ENCODE data around the gene MAFB. TPM values are rescaled to one million over a fixed set of nuclear protein-coding genes. Genes with fewer than 3 reads are reported as not detected.
A peak's percentile ranks its signal among the peaks of the same experiment; 100 is the strongest.

MAFB gene
- total RNA-seq, 2 experiments from 2014 or later, result 0.09 to 0.40 TPM

DNA sequence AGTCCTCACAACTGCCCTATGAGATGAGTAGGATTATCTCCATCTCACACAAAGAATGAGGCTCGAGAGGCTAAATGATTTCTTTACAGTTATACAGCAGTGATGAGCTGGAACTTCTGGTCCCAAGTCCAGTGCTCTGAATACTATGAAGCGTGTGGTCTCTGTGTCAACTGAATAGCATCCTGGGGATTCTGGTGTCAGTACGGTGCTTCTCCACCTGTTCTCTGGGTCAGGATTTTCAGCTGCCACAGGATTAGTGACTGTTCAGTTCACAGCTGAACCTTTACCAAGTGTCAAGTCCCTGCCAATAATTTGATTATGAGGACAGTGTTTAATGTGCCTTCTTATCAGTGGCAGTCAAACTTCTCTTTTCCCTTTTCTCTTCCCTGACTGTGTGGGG is 5.2 kb upstream of the MAFB start:
- CTCF ChIA-PET, result no interaction called here
- Mint-ChIP-seq H3K4me3 (no peak overlapping the region), H3K4me1 (peaks cover 7% of the 10 kb centered on the region), H3K27ac (no peak overlapping the region), H3K27me3 (peaks cover 94% of the 10 kb centered on the region), H3K9me3 (ENCODE audit: low read depth) (no peaks in the 10 kb centered on the region), H3K36me3 (no peaks in the 10 kb centered on the region)
- DNase-seq (no peak), ATAC-seq (no peak)

DNA sequence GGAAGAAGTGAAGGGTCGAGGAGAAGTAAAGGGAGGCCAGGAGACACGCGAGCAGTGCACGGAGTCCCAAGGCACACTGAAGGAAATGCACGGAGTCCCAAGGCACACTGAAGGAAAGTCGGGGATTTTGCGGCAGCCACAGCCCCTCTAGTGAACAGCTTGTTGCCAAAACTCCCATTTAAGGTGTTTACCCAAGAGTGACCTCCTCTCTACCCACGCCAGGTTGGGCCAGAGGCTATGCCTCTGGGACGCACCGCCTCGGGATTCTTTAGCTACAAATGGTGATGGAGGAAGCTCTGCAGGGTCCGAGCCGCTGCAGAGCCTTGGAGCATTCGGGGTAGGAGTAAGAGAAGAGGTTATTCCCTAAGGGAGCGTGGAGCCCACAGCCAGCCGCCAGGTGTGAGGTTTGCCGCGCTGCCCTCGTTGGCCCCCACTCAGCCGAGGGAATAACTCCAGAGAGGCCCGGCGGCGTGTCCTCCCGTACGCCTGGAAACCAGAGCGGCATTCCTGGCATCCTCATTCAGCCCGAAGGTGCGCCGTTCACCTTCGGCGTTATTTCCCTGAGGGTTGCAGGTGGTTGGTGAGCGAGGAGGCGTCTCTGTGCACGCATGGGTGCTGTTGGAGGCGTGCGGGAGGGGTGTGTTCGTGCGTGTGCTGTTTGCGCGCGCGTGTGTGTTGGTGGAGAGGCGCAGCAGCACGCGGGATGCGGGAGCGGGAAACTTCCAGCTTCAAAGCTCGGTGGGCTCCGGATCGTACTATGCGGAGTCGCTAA is 3.4 kb upstream of the MAFB start:
- H3K4me3 Mint-ChIP-seq, result no peak overlapping the region
- ATAC-seq, result no peak
- H3K36me3 Mint-ChIP-seq, result no peaks in the 10 kb centered on the region
- no peak for DNase-seq
- peaks cover 92% of the 10 kb centered on the region for H3K27me3 Mint-ChIP-seq
- no peaks in the 10 kb centered on the region for H3K9me3 Mint-ChIP-seq (ENCODE audit: low read depth)
- H3K4me1 Mint-ChIP-seq, result peaks cover 9% of the 10 kb centered on the region
- CTCF ChIA-PET, result interaction anchor here (0.8 kb wide), 1 partner anchor 271 kb away, joined by 4 read pairs; no protein-coding TSS in a partner anchor
- no peak overlapping the region for H3K27ac Mint-ChIP-seq

GRCh38 chr20:40691566-40692239 is 2.7 kb upstream of the MAFB start:
- Mint-ChIP-seq H3K27ac (no peak overlapping the region), H3K4me3 (no peak overlapping the region), H3K4me1 (peaks cover 9% of the 10 kb centered on the region), H3K9me3 (ENCODE audit: low read depth) (no peaks in the 10 kb centered on the region), H3K27me3 (peaks cover 92% of the 10 kb centered on the region), H3K36me3 (no peaks in the 10 kb centered on the region)
- ATAC-seq (no peak), DNase-seq (no peak)
- CTCF ChIA-PET, result no interaction called here

GRCh38 chr20:40690836-40691565 is 2.0 kb upstream of the MAFB start:
- no peak for DNase-seq
- Mint-ChIP-seq H3K27me3 (peaks cover 93% of the 10 kb centered on the region), H3K27ac (no peak overlapping the region), H3K4me1 (peaks cover 9% of the 10 kb centered on the region), H3K9me3 (ENCODE audit: low read depth) (no peaks in the 10 kb centered on the region), H3K4me3 (no peak overlapping the region), H3K36me3 (no peaks in the 10 kb centered on the region)
- no peak for ATAC-seq
- CTCF ChIA-PET, result interaction anchor here (0.6 to 1.4 kb wide), 7 partner anchors 17 to 1745 kb away, joined by 3 to 7 read pairs (median 3); no protein-coding TSS in a partner anchor

GRCh38 chr20:40689943-40690835 is 1.2 kb upstream of the MAFB start:
- CTCF ChIA-PET, result interaction anchor here (0.6 to 1.6 kb wide), 9 partner anchors 18 to 1744 kb away, joined by 3 to 12 read pairs (median 3); no protein-coding TSS in a partner anchor
- Mint-ChIP-seq H3K27ac (peak overlapping the region; percentile 66), H3K27me3 (peaks cover 94% of the 10 kb centered on the region), H3K9me3 (ENCODE audit: low read depth) (no peaks in the 10 kb centered on the region), H3K4me1 (peaks cover 9% of the 10 kb centered on the region), H3K36me3 (no peaks in the 10 kb centered on the region), H3K4me3 (peak overlapping the region; percentile 52)
- peak; percentile 62 for ATAC-seq
- peak; percentile 85 for DNase-seq

DNA sequence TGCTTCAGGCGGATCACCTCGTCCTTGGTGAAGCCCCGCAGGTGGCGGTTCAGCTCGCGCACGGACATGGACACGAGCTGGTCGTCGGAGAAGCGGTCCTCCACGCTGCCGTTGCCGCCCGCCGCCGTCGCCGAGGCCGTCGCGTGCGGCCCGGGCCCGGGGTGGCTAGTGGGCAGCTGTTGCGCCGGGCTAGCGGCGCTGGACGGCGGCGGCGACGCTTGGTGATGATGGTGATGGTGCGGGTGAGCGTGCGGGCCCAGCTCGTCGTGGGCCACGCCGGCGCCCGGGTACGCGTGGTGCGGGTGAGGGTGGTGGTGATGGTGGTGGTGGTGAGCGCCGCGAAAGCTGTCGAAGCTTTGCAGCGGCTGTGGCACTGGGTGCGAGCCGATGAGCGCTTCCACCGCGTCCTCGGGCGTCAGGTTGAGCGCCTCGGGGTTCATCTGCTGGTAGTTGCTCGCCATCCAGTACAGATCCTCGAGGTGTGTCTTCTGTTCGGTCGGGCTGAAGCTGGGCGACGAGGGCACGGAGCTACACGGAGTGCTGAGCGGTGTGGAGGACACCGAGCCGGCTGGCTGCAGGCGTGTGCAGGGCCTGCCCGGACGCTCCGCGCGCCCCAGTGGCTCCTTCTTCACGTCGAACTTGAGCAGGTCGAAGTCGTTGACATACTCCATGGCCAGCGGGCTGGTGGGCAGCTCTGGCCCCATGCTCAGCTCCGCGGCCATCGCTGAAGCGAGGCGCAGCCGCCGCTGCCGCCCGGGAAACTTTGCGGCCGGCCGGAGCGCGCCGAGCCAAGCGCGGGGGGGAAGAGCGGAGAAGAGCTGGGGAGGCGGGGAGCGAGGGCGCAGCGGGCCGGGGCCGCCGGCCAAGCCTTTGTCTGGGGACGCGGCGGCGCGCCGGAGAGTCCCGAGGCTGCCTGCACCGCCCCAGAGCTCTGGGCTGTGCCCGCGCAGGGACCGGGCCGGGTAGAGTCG is 622 bp downstream of the MAFB start:
- H3K27ac Mint-ChIP-seq, result peak overlapping the region; percentile 19
- H3K4me1 Mint-ChIP-seq, result peaks cover 12% of the 10 kb centered on the region
- no peaks in the 10 kb centered on the region for H3K36me3 Mint-ChIP-seq
- H3K9me3 Mint-ChIP-seq (ENCODE audit: low read depth), result no peaks in the 10 kb centered on the region
- CTCF ChIA-PET, result interaction anchor here (1.6 kb wide), 1 partner anchor 274 kb away, joined by 12 read pairs; no protein-coding TSS in a partner anchor
- peak overlapping the region; percentile 28 for H3K4me3 Mint-ChIP-seq
- peaks cover 94% of the 10 kb centered on the region for H3K27me3 Mint-ChIP-seq
- DNase-seq (no peak), ATAC-seq (no peak)

GRCh38 chr20:40687384-40688128 is 1.5 kb downstream of the MAFB start:
- Mint-ChIP-seq H3K27me3 (peaks cover 93% of the 10 kb centered on the region), H3K4me3 (no peak overlapping the region), H3K27ac (no peak overlapping the region), H3K4me1 (peaks cover 12% of the 10 kb centered on the region), H3K9me3 (ENCODE audit: low read depth) (no peaks in the 10 kb centered on the region), H3K36me3 (no peaks in the 10 kb centered on the region)
- CTCF ChIA-PET, result no interaction called here
- DNase-seq, result no peak
- ATAC-seq, result no peak

GRCh38 chr20:40686893-40687292 is 2.1 kb downstream of the MAFB start:
- peaks cover 11% of the 10 kb centered on the region for H3K4me1 Mint-ChIP-seq

GRCh38 chr20:40686434-40686882 is 2.6 kb downstream of the MAFB start:
- Mint-ChIP-seq H3K36me3 (no peaks in the 10 kb centered on the region), H3K27ac (no peak overlapping the region), H3K4me3 (no peak overlapping the region), H3K4me1 (peaks cover 11% of the 10 kb centered on the region), H3K27me3 (peaks cover 93% of the 10 kb centered on the region), H3K9me3 (ENCODE audit: low read depth) (no peaks in the 10 kb centered on the region)
- ATAC-seq (no peak), DNase-seq (no peak)
- CTCF ChIA-PET, result no interaction called here

More at GRCh38 chr20:40686893-40687292, 2.1 kb downstream of the MAFB start:
- CTCF ChIA-PET, result no interaction called here
- Mint-ChIP-seq H3K27ac (no peak overlapping the region), H3K4me3 (no peak overlapping the region), H3K9me3 (ENCODE audit: low read depth) (no peaks in the 10 kb centered on the region), H3K27me3 (peaks cover 93% of the 10 kb centered on the region), H3K36me3 (no peaks in the 10 kb centered on the region)
- DNase-seq (no peak), ATAC-seq (no peak)

DNA sequence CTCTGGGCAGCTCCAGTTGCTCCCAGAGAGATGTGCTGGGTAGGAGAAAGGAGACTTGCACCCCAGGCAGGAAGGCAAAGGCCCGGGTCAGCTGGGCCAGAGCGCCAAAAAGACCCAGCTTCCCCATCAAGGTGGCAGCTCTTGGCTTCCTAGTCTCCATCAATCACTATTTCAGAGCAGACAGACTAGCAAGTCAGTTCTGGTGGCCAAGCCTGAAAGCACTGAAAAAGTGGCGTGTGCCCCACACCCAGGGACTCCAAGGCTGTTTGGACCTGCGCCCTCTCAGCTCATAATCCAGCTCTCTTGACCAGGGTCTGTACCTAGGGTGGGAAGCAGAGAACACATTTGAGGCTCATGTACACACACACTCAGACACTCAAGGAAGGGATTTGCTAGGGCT is 3.7 kb downstream of the MAFB start:
- no peak for DNase-seq
- H3K9me3 Mint-ChIP-seq (ENCODE audit: low read depth), result no peaks in the 10 kb centered on the region
- CTCF ChIA-PET, result no interaction called here
- ATAC-seq, result no peak
- peaks cover 11% of the 10 kb centered on the region for H3K4me1 Mint-ChIP-seq
- H3K4me3 Mint-ChIP-seq, result no peak overlapping the region
- H3K36me3 Mint-ChIP-seq, result no peaks in the 10 kb centered on the region
- H3K27ac Mint-ChIP-seq, result no peak overlapping the region
- peaks cover 91% of the 10 kb centered on the region for H3K27me3 Mint-ChIP-seq

GRCh38 chr20:40683894-40684268 is 5.2 kb downstream of the MAFB start:
- CTCF ChIA-PET, result no interaction called here
- ATAC-seq (no peak), DNase-seq (no peak)
- Mint-ChIP-seq H3K27me3 (peaks cover 93% of the 10 kb centered on the region), H3K4me3 (no peak overlapping the region), H3K4me1 (peaks cover 6% of the 10 kb centered on the region), H3K27ac (no peak overlapping the region), H3K9me3 (ENCODE audit: low read depth) (no peaks in the 10 kb centered on the region), H3K36me3 (no peaks in the 10 kb centered on the region)

Data from activated CD8-positive, alpha-beta memory T cell treated with anti-CD3 and anti-CD28 coated beads, Interleukin-2, amount 10 ng/mL, durations not matched to agents 7 days and 5 days (primary cell).